ENCODE measurements around the gene ABHD16A.

The ABHD16A gene

GRCh38 chr6:31725502-31726350 lies 22.6 kb upstream of the ABHD16A start:
- no peak for DNase-seq (ENCODE audit: low read depth)
- TF ChIP-seq, protein P1, sequence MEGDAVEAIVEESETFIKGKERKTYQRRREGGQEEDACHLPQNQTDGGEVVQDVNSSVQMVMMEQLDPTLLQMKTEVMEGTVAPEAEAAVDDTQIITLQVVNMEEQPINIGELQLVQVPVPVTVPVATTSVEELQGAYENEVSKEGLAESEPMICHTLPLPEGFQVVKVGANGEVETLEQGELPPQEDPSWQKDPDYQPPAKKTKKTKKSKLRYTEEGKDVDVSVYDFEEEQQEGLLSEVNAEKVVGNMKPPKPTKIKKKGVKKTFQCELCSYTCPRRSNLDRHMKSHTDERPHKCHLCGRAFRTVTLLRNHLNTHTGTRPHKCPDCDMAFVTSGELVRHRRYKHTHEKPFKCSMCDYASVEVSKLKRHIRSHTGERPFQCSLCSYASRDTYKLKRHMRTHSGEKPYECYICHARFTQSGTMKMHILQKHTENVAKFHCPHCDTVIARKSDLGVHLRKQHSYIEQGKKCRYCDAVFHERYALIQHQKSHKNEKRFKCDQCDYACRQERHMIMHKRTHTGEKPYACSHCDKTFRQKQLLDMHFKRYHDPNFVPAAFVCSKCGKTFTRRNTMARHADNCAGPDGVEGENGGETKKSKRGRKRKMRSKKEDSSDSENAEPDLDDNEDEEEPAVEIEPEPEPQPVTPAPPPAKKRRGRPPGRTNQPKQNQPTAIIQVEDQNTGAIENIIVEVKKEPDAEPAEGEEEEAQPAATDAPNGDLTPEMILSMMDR (conservative IDR thresholded peaks at IDR 0.05; ENCODE audit: low read depth, low read length): no peak
- no peak overlapping the region for H3K4me3 ChIP-seq (ENCODE audit: low read depth, low read length)

- no peak overlapping the region for H3K4me3 ChIP-seq (ENCODE audit: low read depth, low read length)
- no peak for DNase-seq (ENCODE audit: low read depth)
- TF ChIP-seq, protein P1 (conservative IDR thresholded peaks at IDR 0.05; ENCODE audit: low read depth, low read length): no peak
Measured at GRCh38 chr6:31723980-31724691, 21.0 kb upstream of the ABHD16A start.

DNA sequence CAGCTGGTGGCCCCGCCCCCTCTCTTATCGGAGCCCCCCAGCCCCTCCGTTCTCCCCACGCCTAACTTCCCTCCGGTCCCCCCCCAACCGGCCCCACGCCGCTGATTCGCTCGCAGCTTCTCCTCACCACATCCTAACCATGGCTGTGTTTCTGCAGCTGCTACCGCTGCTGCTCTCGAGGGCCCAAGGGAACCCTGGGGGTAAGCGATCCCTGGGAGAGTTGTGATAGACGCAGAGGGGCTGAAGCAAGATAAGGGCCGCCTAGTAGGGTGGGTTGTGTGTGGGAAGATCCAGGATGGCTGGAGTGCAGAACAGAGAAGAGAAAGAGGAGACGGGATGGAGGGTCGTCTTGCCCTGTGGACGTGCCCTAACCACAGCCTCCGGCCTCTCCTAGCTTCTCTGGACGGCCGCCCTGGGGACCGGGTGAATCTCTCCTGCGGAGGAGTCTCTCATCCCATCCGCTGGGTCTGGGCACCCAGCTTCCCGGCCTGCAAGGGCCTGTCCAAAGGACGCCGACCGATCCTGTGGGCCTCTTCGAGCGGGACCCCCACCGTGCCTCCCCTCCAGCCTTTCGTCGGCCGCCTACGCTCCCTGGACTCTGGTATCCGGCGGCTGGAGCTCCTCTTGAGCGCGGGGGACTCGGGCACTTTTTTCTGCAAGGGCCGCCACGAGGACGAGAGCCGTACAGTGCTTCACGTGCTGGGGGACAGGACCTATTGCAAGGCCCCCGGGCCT lies 20.3 kb upstream of the ABHD16A start, which contains the start of gene MPIG6B:
TSS of gene MPIG6B (plus strand) at position 129 of the 735 bp plus-strand sequence. CDS start at position 140, 11 bp downstream.
- H3K4me3 ChIP-seq (ENCODE audit: low read depth, low read length): no peak within 1 kb of the TSS
- TF ChIP-seq, protein P1 (conservative IDR thresholded peaks at IDR 0.05; ENCODE audit: low read depth, low read length): no peak

GRCh38 chr6:31722173-31722572 lies 19.0 kb upstream of the ABHD16A start:
- H3K4me3 ChIP-seq (ENCODE audit: low read depth, low read length): no peak overlapping the region
- TF ChIP-seq, protein P1 (conservative IDR thresholded peaks at IDR 0.05; ENCODE audit: low read depth, low read length): no peak

More for the DNA sequence above, 20.3 kb upstream of the ABHD16A start, which contains the start of gene MPIG6B:
- DNase-seq (ENCODE audit: low read depth): no peak

GRCh38 chr6:31721351-31722020 lies 18.4 kb upstream of the ABHD16A start, which contains the start of gene LY6G6C:
LY6G6C (minus strand) TSS chr6:31721746; CDS start chr6:31721679, 67 bp downstream.
- H3K4me3 ChIP-seq (ENCODE audit: low read depth, low read length): no peak within 1 kb of the TSS
- no peak for DNase-seq (ENCODE audit: low read depth)
- TF ChIP-seq, protein P1 (conservative IDR thresholded peaks at IDR 0.05; ENCODE audit: low read depth, low read length): no peak

More at GRCh38 chr6:31722173-31722572, 19.0 kb upstream of the ABHD16A start:
- DNase-seq (ENCODE audit: low read depth): no peak

DNA sequence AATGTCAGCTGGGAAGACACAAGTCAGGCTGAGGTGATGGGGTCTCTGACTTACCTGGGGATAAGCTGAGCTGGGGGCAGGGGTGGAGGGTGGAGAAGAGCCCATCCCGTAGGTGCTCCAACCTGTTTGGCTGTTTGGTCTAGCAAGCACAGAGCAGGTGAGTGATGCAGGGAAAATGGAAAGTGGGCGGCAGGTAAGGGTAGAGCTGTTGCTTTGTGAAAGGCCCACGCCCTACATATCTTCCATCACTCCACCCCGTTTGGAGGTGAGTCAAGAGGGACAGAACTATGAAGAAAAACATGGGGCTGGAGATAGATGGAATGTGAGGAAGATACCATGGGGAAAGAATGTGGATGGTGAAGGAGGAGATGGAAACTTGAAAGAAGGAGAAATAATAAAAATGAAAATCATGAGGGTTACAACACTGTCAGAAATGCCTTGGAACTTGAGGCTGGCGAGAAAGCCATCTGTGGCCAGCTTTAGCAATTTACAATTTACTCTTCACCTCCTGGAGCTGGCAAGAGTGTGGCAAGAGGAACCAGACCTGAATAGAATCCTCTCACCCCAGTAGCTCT lies 17.2 kb upstream of the ABHD16A start:
- no peak overlapping the region for H3K4me3 ChIP-seq (ENCODE audit: low read depth, low read length)
- DNase-seq (ENCODE audit: low read depth): no peak
- TF ChIP-seq, protein P1 (conservative IDR thresholded peaks at IDR 0.05; ENCODE audit: low read depth, low read length): no peak
